Activated CD4-positive, alpha-beta T cell treated with anti-CD3 and anti-CD28 coated beads, Interleukin-2, amount 10 ng/mL, durations not matched to agents 7 days and 5 days (primary cell): ENCODE measurements around the gene DUSP2. TPM values are rescaled to one million over a fixed set of nuclear protein-coding genes. Genes with fewer than 3 reads are reported as not detected.

Source experiments
- CTCF ChIA-PET: fragments of 350-600 bp; sonication (Branson Sonifier 250); formaldehyde crosslinking; loops from one replicate; lab custom pipeline; 2021; ENCODE audit warnings: antibody characterized with exemption; lab: Charles Lee
- POLR2A ChIA-PET: fragments of 350-600 bp; sonication (Branson Sonifier 250); formaldehyde crosslinking; loops from one replicate; lab custom pipeline; 2021; ENCODE audit warnings: antibody characterized with exemption; lab: Charles Lee
- DNase-seq: peaks from one replicate; pipeline ENCODE4 v3.0.0-alpha.2; 2020
- H3K27ac Mint-ChIP-seq: one replicate; pipeline ENCODE4 v1.8.0; 2021; ENCODE audit warnings: mild to moderate bottlenecking, moderate library complexity, mixed read lengths
- H3K27me3 Mint-ChIP-seq: one replicate; pipeline ENCODE4 v1.8.0; 2021; ENCODE audit warnings: mixed read lengths
- H3K36me3 Mint-ChIP-seq: one replicate; pipeline ENCODE4 v1.8.0; 2021; ENCODE audit warnings: low read depth, mixed read lengths
- H3K4me1 Mint-ChIP-seq: one replicate; pipeline ENCODE4 v1.8.0; 2021; ENCODE audit warnings: mixed read lengths
- H3K4me3 Mint-ChIP-seq: one replicate; pipeline ENCODE4 v1.8.0; 2021; ENCODE audit warnings: mild to moderate bottlenecking, moderate library complexity, mixed read lengths
- H3K9me3 Mint-ChIP-seq: one replicate; pipeline ENCODE4 v1.8.0; 2021; ENCODE audit warnings: mixed read lengths
- total RNA-seq, 2 experiments: library from RNA; stranded (reverse); gene quantifications; one replicate each; pipeline ENCODE4 v1.2.3, GENCODE V29; 2021

Gene DUSP2
- total RNA-seq, 2 experiments from 2014 or later, result 11.9 to 14.2 TPM

- H3K9me3 Mint-ChIP-seq, result no peaks in the 10 kb centered on the region
- POLR2A ChIA-PET, result no interaction called here
- H3K27ac Mint-ChIP-seq, result no peak overlapping the region
- CTCF ChIA-PET, result interaction anchor here (1.5 to 2.0 kb wide), 3 partner anchors 10 to 75 kb away, joined by 4 read pairs; no protein-coding TSS in a partner anchor
- no peaks in the 10 kb centered on the region for H3K36me3 Mint-ChIP-seq
- H3K4me1 Mint-ChIP-seq, result no peaks in the 10 kb centered on the region
- no peak for DNase-seq
- peaks cover 8% of the 10 kb centered on the region for H3K27me3 Mint-ChIP-seq
- no peak overlapping the region for H3K4me3 Mint-ChIP-seq
Measured at GRCh38 chr2:96098900-96099590, 46.2 kb downstream of the DUSP2 start.

DNA sequence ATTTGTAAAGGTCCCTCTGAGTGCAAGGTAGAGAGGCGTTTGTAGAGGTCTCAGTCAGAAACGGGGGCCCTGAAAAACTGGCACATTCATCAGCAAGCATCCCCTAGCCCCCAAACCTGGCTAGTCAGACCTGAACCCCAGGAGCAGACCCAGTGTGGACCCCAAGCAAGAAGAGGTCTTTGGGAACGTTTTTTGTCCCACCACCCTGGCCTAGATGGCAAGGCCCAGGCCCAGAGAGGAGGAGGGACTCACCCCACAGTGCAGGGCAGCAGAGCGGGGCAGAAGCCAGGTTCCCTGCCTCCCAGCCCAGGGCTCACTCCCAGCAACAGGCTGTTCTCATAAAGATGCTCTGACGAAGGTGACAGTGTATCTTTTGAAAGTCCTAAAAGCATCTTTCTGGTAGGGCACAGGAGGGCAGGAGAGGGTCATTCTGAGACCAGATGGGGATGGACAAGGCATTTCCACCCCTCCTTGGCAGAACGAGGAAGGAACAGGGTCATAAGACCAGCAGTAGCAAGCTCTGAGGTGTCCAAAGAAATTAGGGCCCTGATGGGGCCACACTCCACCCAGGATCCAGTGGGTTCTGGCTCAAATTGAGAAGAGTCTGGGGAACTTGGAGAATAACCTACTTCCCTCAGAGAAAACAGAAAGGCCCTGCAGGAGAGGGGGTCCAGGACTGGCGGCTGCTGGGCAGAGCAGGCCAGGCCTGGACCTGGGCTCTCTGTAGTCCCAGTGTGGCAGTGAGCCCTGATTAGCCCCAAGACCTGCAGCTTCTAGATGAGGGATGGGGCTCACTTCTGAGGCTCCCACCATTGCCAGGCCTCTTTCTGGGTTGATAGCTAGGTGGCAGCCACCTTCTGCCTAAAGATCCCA lies 47.1 kb downstream of the DUSP2 start:
- Mint-ChIP-seq H3K4me3 (no peak overlapping the region), H3K27me3 (peaks cover 14% of the 10 kb centered on the region), H3K4me1 (no peaks in the 10 kb centered on the region), H3K9me3 (no peaks in the 10 kb centered on the region), H3K27ac (no peak overlapping the region), H3K36me3 (no peaks in the 10 kb centered on the region)
- DNase-seq, result no peak
- POLR2A ChIA-PET, result no interaction called here
- CTCF ChIA-PET, result interaction anchor here (1.5 to 2.0 kb wide), 3 partner anchors 9 to 76 kb away, joined by 4 read pairs; no protein-coding TSS in a partner anchor

- H3K4me1 Mint-ChIP-seq, result no peaks in the 10 kb centered on the region
- no peaks in the 10 kb centered on the region for H3K36me3 Mint-ChIP-seq
- H3K9me3 Mint-ChIP-seq, result no peaks in the 10 kb centered on the region
- no peak overlapping the region for H3K4me3 Mint-ChIP-seq
- peaks cover 14% of the 10 kb centered on the region for H3K27me3 Mint-ChIP-seq
- CTCF ChIA-PET, result interaction anchor here (2.0 kb wide), 1 partner anchor 11 kb away, joined by 4 read pairs; no protein-coding TSS in a partner anchor
- no peak for DNase-seq
- H3K27ac Mint-ChIP-seq, result no peak overlapping the region
- POLR2A ChIA-PET, result no interaction called here
Measured at GRCh38 chr2:96097441-96097840, 47.8 kb downstream of the DUSP2 start.

DNA sequence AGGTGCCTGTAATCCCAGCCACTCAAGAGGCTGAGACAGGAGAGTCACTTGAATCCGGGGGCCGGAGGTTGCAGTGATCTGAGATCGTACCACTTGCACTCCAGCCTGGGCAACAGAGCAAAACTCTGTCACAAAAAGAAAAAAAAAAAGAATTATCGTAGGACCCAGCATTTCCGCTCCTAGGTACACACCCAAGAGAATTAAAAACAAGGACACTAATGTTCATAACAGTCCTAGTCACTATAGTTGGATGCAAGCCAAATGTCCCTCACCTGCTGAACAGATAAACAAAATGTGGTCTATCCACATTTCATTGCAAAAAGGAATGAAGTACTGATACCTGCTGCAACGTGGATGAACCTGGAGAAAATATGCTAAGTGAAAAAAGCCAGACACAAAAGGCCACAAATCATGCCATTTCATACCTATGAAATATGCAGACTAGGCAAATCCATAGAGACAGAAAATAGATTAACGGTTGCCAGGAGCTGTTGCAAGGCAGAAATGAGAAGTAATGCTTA lies 50.1 kb downstream of the DUSP2 start:
- DNase-seq, result no peak
- Mint-ChIP-seq H3K9me3 (no peaks in the 10 kb centered on the region), H3K27ac (no peak overlapping the region), H3K27me3 (peaks cover 14% of the 10 kb centered on the region), H3K4me1 (no peaks in the 10 kb centered on the region), H3K36me3 (no peaks in the 10 kb centered on the region), H3K4me3 (no peak overlapping the region)
- CTCF ChIA-PET, result no interaction called here
- POLR2A ChIA-PET, result no interaction called here

DNA sequence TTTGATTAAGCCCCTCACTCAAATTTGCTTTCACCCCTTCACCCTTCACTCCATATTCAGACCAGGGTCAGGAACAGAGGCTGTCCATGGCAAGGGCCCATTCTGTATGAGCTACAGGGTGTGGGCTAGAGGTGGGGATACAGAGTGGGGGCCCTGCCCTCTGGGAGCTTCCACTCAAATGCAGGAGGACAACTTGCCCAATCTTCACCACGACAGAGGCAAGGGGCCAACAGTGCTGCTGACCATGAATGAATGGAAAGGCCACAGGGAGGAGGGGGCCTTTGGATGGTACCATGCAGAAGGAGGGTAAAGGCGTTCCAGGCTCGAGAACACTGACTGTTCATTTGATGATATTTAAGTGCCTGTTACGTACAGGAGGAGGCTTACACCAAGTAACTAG lies 51.7 kb downstream of the DUSP2 start:
- DNase-seq, result no peak
- Mint-ChIP-seq H3K36me3 (no peaks in the 10 kb centered on the region), H3K4me1 (no peaks in the 10 kb centered on the region), H3K27me3 (peaks cover 14% of the 10 kb centered on the region), H3K4me3 (no peak overlapping the region), H3K27ac (no peak overlapping the region), H3K9me3 (no peaks in the 10 kb centered on the region)
- POLR2A ChIA-PET, result no interaction called here
- CTCF ChIA-PET, result interaction anchor here (1.6 to 1.8 kb wide), 2 partner anchors 23 to 101 kb away, joined by 4 to 5 read pairs; no protein-coding TSS in a partner anchor

Other genes with a start within 250 kb of the DUSP2 start
- gene ANKRD36C, start 153.6 kb downstream of the DUSP2 start, total RNA-seq, result 10 to 100 TPM; 76.0 to 81.1 TPM
- gene GPAT2, start 110.5 kb downstream of the DUSP2 start, total RNA-seq, result 1 to 10 TPM; 3.3 to 5.3 TPM
- gene ADRA2B, start 28.9 kb downstream of the DUSP2 start, total RNA-seq, result under 1 TPM in 1 of 2 experiments, not detected in 1; 0.06 TPM
- gene ASTL, start 6.9 kb downstream of the DUSP2 start, total RNA-seq, result under 1 TPM in 1 of 2 experiments, not detected in 1; 0.22 TPM
- gene STARD7, start 63.4 kb upstream of the DUSP2 start, total RNA-seq, result 100 to 1,000 TPM; 126 to 128 TPM
- gene TMEM127, start 120.6 kb upstream of the DUSP2 start, total RNA-seq, result 10 to 100 TPM; 32.9 to 44.5 TPM
- gene CIAO1, start 120.8 kb upstream of the DUSP2 start, total RNA-seq, result 10 to 100 TPM; 53.4 to 59.9 TPM
- gene SNRNP200, start 160.1 kb upstream of the DUSP2 start, total RNA-seq, result 100 to 1,000 TPM; 170 to 178 TPM
- gene ITPRIPL1, start 179.9 kb upstream of the DUSP2 start, total RNA-seq, result 10 to 100 TPM; 33.3 to 39.2 TPM
- gene NCAPH, start 190.3 kb upstream of the DUSP2 start, total RNA-seq, result 10 to 100 TPM; 82.4 to 84.6 TPM